Subcutaneous adipose tissue (tissue), 4 donors: ENCODE data around the gene COX5B. TPM values are rescaled to one million over a fixed set of nuclear protein-coding genes. Genes with fewer than 3 reads are reported as not detected.

Source experiments
- CTCF ChIP-seq: fragments of 450-650 bp; IDR thresholded peaks from one replicate; pipeline ENCODE4 v1.5.1; 2016; ENCODE audit warnings: low read depth, mild to moderate bottlenecking, control low read depth, antibody characterized with exemption, moderate library complexity
- total RNA-seq, 4 donors: library from RNA; depleted of rRNA; stranded (reverse); fragments of >200 nt; gene quantifications; one replicate each; pipeline ENCODE4 v1.1.0, GENCODE V29; 2016

COX5B gene
- total RNA-seq, 4 donors from 2014 or later, result 279 to 513 (median 342) TPM

GRCh38 chr2:97653473-97653872 is 7.6 kb downstream of the COX5B start:
- no peak for TF ChIP-seq CTCF

GRCh38 chr2:97653874-97654273 is 8.0 kb downstream of the COX5B start:
- no peak for TF ChIP-seq CTCF

GRCh38 chr2:97654309-97654708 is 8.4 kb downstream of the COX5B start:
- no peak for TF ChIP-seq CTCF

GRCh38 chr2:97654791-97655190 is 8.9 kb downstream of the COX5B start:
- TF ChIP-seq CTCF, result no peak

- no peak for TF ChIP-seq CTCF
Observed at GRCh38 chr2:97656129-97656755, 10.4 kb downstream of the COX5B start.

GRCh38 chr2:97656905-97657587 is 11.2 kb downstream of the COX5B start:
- TF ChIP-seq CTCF, result no peak

GRCh38 chr2:97657986-97658690 is 12.3 kb downstream of the COX5B start:
- TF ChIP-seq CTCF, result no peak
